H1 (cell line): ENCODE data around the gene LPP. TPM values are rescaled to one million over a fixed set of nuclear protein-coding genes. Genes with fewer than 3 reads are reported as not detected.

ENCODE experiments used
- CTCF ChIA-PET: fragments of 300-600 bp; sonication (Branson Sonifier 250); formaldehyde crosslinking; loops from one replicate; lab custom pipeline; 2021; ENCODE audit not compliant: partially characterized antibody; lab: Charles Lee
- POLR2A ChIA-PET: fragments of 300-600 bp; sonication (Branson Sonifier 250); formaldehyde crosslinking; loops from one replicate; lab custom pipeline; 2021; ENCODE audit warnings: inconsistent platforms; ENCODE audit not compliant: partially characterized antibody; lab: Charles Lee
- DNase-seq, 2 experiments: peaks; one replicate each; pipeline versions ENCODE4 v3.0.0 to v3.0.0-alpha.2; 2010 to 2022; ENCODE audit warnings: low spot score in 2 of 2, low read depth in 1 of 2, mixed read lengths in 1 of 2
- FAIRE-seq: peaks from 2 replicates; lab custom pipeline; 2011; peaks lifted over from hg19 to GRCh38; lab: Jason Lieb, UNC
- H2AFZ ChIP-seq: 2 replicates; pipeline ENCODE4 v1.8.1; 2012; ENCODE audit warnings: low read length, inconsistent platforms
- H2AK5ac ChIP-seq: 2 replicates; pipeline ENCODE4 v1.6.1; 2013; ENCODE audit warnings: low read depth, low read length
- H2BK120ac ChIP-seq: replicated peaks from 2 replicates; pipeline ENCODE3; 2013; ENCODE audit warnings: low read depth, low read length, inconsistent platforms
- H2BK12ac ChIP-seq: 2 replicates; pipeline ENCODE4 v1.6.1; 2013; ENCODE audit warnings: low read depth, low read length
- H2BK15ac ChIP-seq: 2 replicates; pipeline ENCODE4 v1.6.1; 2013; ENCODE audit warnings: low read length
- H2BK20ac ChIP-seq: 2 replicates; pipeline ENCODE4 v1.6.1; 2013; ENCODE audit warnings: low read length
- H2BK5ac ChIP-seq: 2 replicates; pipeline ENCODE4 v1.6.1; 2013; ENCODE audit warnings: low read depth, low read length
- H3K14ac ChIP-seq: 2 replicates; pipeline ENCODE4 v1.6.1; 2013; ENCODE audit warnings: inconsistent platforms; ENCODE audit not compliant: insufficient read length
- H3K18ac ChIP-seq: 2 replicates; pipeline ENCODE4 v1.6.1; 2013; ENCODE audit warnings: low read length; ENCODE audit errors: extremely low read depth
- H3K23ac ChIP-seq: 2 replicates; pipeline ENCODE4 v1.6.1; 2013; ENCODE audit warnings: inconsistent platforms; ENCODE audit not compliant: insufficient read length
- H3K23me2 ChIP-seq: 2 replicates; pipeline ENCODE4 v1.6.1; 2013; ENCODE audit warnings: low read depth, low read length
- H3K27ac ChIP-seq: 2 replicates; pipeline ENCODE4 v1.6.1; 2011; ENCODE audit warnings: low read depth, low read length, inconsistent platforms
- H3K27me3 ChIP-seq, 4 experiments: replicated peaks in 1 of 4; 1 replicate in 1 of 4; 2 replicates in 3 of 4; pipeline versions ENCODE4 v1.6.1 to v1.8.1; 2011 to 2013; ENCODE audit warnings: low read length in 3 of 4, mild to moderate bottlenecking in 3 of 4, inconsistent platforms in 2 of 4, mixed read lengths in 2 of 4, moderate library complexity in 1 of 4; ENCODE audit not compliant: control insufficient read depth in 3 of 4, insufficient read depth in 3 of 4; ENCODE audit errors: extremely low read depth in 1 of 4
- H3K36me3 ChIP-seq, 4 experiments: 2 replicates each; pipeline versions ENCODE4 v1.6.1 to v1.8.1; 2011 to 2013; ENCODE audit warnings: mild to moderate bottlenecking in 4 of 4, low read length in 3 of 4, moderate library complexity in 2 of 4, control low read depth in 1 of 4, inconsistent platforms in 1 of 4; ENCODE audit not compliant: insufficient read depth in 4 of 4, control insufficient read depth in 2 of 4
- H3K4ac ChIP-seq: replicated peaks from 2 replicates; pipeline ENCODE3; 2013; ENCODE audit warnings: low read length, low read depth, mixed read lengths, inconsistent platforms; ENCODE audit not compliant: insufficient read length
- H3K4me1 ChIP-seq, 4 experiments: replicated peaks in 1 of 4; 1 replicate in 1 of 4; 2 replicates in 3 of 4; pipeline versions ENCODE4 v1.6.1 to v1.8.1; 2011 to 2013; ENCODE audit warnings: low read length in 3 of 4, inconsistent platforms in 2 of 4, mixed read lengths in 1 of 4; ENCODE audit not compliant: insufficient read depth in 4 of 4, control insufficient read depth in 3 of 4
- H3K4me2 ChIP-seq, 2 experiments: 2 replicates each; pipeline versions ENCODE4 v1.6.1 to v1.8.1; 2011 to 2013; ENCODE audit warnings: low read depth in 2 of 2, low read length in 2 of 2, control low read depth in 1 of 2, inconsistent platforms in 1 of 2, mild to moderate bottlenecking in 1 of 2; ENCODE audit not compliant: insufficient read depth in 1 of 2
- H3K4me3 ChIP-seq, 4 experiments: fragments of 200-600, 300-600 bp in 1 of 4; sonication (generic), shearing (Covaris generic), sonication (Bioruptor Twin) in 1 of 4; 2 replicates each; pipeline versions ENCODE4 v1.5.1 to v1.8.1; 2011 to 2016; ENCODE audit warnings: low read length in 4 of 4, low read depth in 3 of 4, control low read depth in 2 of 4, inconsistent platforms in 2 of 4, mild to moderate bottlenecking in 2 of 4, mixed read lengths in 1 of 4, moderate library complexity in 1 of 4; ENCODE audit not compliant: insufficient read depth in 2 of 4; ENCODE audit errors: extremely low read depth in 1 of 4
- H3K56ac ChIP-seq: replicated peaks from 2 replicates; pipeline ENCODE3; 2013; ENCODE audit warnings: low read depth, mild to moderate bottlenecking, mixed read lengths, low read length, inconsistent platforms; ENCODE audit not compliant: insufficient read length
- H3K79me1 ChIP-seq: 2 replicates; pipeline ENCODE4 v1.6.1; 2013; ENCODE audit warnings: low read depth, low read length, control low read depth
- H3K79me2 ChIP-seq, 2 experiments: 2 replicates each; pipeline versions ENCODE4 v1.6.1 to v1.8.1; 2012 to 2013; ENCODE audit warnings: low read length in 2 of 2, mild to moderate bottlenecking in 2 of 2, inconsistent platforms in 1 of 2; ENCODE audit not compliant: insufficient read depth in 2 of 2, control insufficient read depth in 1 of 2
- H3K9ac ChIP-seq, 4 experiments: replicated peaks in 1 of 4; 1 replicate in 1 of 4; 2 replicates in 3 of 4; pipeline versions ENCODE4 v1.6.1 to v1.8.1; 2011 to 2013; ENCODE audit warnings: low read depth in 3 of 4, low read length in 3 of 4, control low read depth in 2 of 4, mild to moderate bottlenecking in 2 of 4, moderate library complexity in 2 of 4, inconsistent platforms in 1 of 4; ENCODE audit errors: extremely low read depth in 1 of 4
- H3K9me3 ChIP-seq, 2 experiments: 2 replicates each; pipeline versions ENCODE4 v1.6.1 to v1.8.1; 2012 to 2013; ENCODE audit warnings: mild to moderate bottlenecking in 2 of 2, moderate library complexity in 2 of 2, control low read depth in 1 of 2, inconsistent platforms in 1 of 2, low read depth in 1 of 2, low read length in 1 of 2, mixed read lengths in 1 of 2; ENCODE audit not compliant: insufficient read depth in 2 of 2
- H4K20me1 ChIP-seq, 2 experiments: replicated peaks in 1 of 2; 2 replicates each; pipeline versions ENCODE3 to v1.8.1; 2011 to 2013; ENCODE audit warnings: inconsistent platforms in 2 of 2, low read length in 2 of 2, mild to moderate bottlenecking in 1 of 2; ENCODE audit not compliant: insufficient read depth in 2 of 2, control insufficient read depth in 1 of 2
- H4K5ac ChIP-seq: 2 replicates; pipeline ENCODE4 v1.6.1; 2013; ENCODE audit warnings: low read length, low read depth, mixed read lengths, inconsistent platforms; ENCODE audit not compliant: insufficient read length
- H4K8ac ChIP-seq: 2 replicates; pipeline ENCODE4 v1.8.0; 2013; ENCODE audit warnings: mild to moderate bottlenecking, moderate library complexity, low read length, inconsistent platforms; ENCODE audit not compliant: insufficient read depth; ENCODE audit errors: extremely low read depth
- H4K91ac ChIP-seq: replicated peaks from 2 replicates; pipeline ENCODE3; 2013; ENCODE audit warnings: low read length, mixed read lengths, inconsistent platforms; ENCODE audit not compliant: insufficient read length
- CBX8 ChIP-seq: fragments of 300-800, 300-1000 bp; sonication (generic); IDR thresholded peaks from 2 replicates; pipeline ENCODE4 v1.7.1; 2016; ENCODE audit warnings: low read depth, low read length, borderline replicate concordance
- CEBPB ChIP-seq: IDR thresholded peaks from 2 replicates; pipeline ENCODE4 v1.6.1; 2012; ENCODE audit warnings: low read depth, low read length
- CHD1 ChIP-seq: IDR thresholded peaks from 2 replicates; pipeline ENCODE4 v1.6.1; 2012; ENCODE audit warnings: low read depth, low read length, improper control_type of control experiment
- CHD2 ChIP-seq: IDR thresholded peaks from 2 replicates; pipeline ENCODE4 v1.6.1; 2012; ENCODE audit warnings: low read length, improper control_type of control experiment
- CTBP2 ChIP-seq: IDR thresholded peaks from 2 replicates; pipeline ENCODE4 v1.7.0; 2011; ENCODE audit warnings: borderline replicate concordance, mild to moderate bottlenecking, moderate library complexity, mixed read lengths, low read length; ENCODE audit not compliant: insufficient read depth, insufficient read length
- EP300 ChIP-seq, 2 experiments: IDR thresholded peaks; 1 replicate in 1 of 2; 2 replicates in 1 of 2; pipeline ENCODE4 v1.6.1; 2011 to 2012; ENCODE audit warnings: low read depth in 2 of 2, low read length in 2 of 2, mild to moderate bottlenecking in 2 of 2, borderline replicate concordance in 1 of 2, inconsistent platforms in 1 of 2, moderate library complexity in 1 of 2
- GABPA ChIP-seq: IDR thresholded peaks from 2 replicates; pipeline ENCODE4 v1.6.1; 2011; ENCODE audit warnings: mild to moderate bottlenecking, low read length, moderate library complexity, borderline replicate concordance; ENCODE audit not compliant: insufficient read depth
- JUN ChIP-seq: IDR thresholded peaks from 2 replicates; pipeline ENCODE4 v1.6.1; 2011; ENCODE audit warnings: low read depth, mild to moderate bottlenecking, improper control_type of control experiment, low read length
- JUND ChIP-seq: IDR thresholded peaks from 2 replicates; pipeline ENCODE4 v1.6.1; 2011; ENCODE audit warnings: mild to moderate bottlenecking, improper control_type of control experiment, low read length
- MAFK ChIP-seq: IDR thresholded peaks from 2 replicates; pipeline ENCODE4 v1.6.1; 2012; ENCODE audit warnings: low read depth, mild to moderate bottlenecking, improper control_type of control experiment, low read length
- RNF2 ChIP-seq: fragments of 200-900, 300-1000 bp; sonication (generic); IDR thresholded peaks from 2 replicates; pipeline ENCODE4 v1.7.1; 2016; ENCODE audit warnings: borderline replicate concordance, low read depth, mild to moderate bottlenecking, antibody characterized with exemption, low read length; ENCODE audit not compliant: poor library complexity, severe bottlenecking; ENCODE audit errors: missing control alignments
- SP2 ChIP-seq: IDR thresholded peaks from 2 replicates; pipeline ENCODE4 v1.6.1; 2012; ENCODE audit warnings: mild to moderate bottlenecking, low read length, inconsistent platforms
- TAF1 ChIP-seq: IDR thresholded peaks from 2 replicates; pipeline ENCODE4 v1.6.1; 2011; ENCODE audit warnings: mild to moderate bottlenecking, low read depth, low read length
- YY1 ChIP-seq: IDR thresholded peaks from 2 replicates; pipeline ENCODE4 v1.6.1; 2011; ENCODE audit warnings: low read depth, mild to moderate bottlenecking, low read length
- WGBS, 2 experiments: shearing (Covaris generic) in 1 of 2; methylation state at CpG; one replicate each; pipeline versions ENCODE4 v1.1.6 to v1.1.7; 2013 to 2015; ENCODE audit warnings: low lambda C conversion rate in 2 of 2, mixed read lengths in 2 of 2, inconsistent platforms in 1 of 2, low coverage in 1 of 2, missing lambda C conversion rate in 1 of 2; ENCODE audit not compliant: insufficient replicate concordance in 2 of 2, insufficient coverage in 1 of 2, insufficient read length in 1 of 2; ENCODE audit errors: extremely low coverage in 1 of 2, missing lambda C conversion rate in 1 of 2; 5-methylcytosine and 5-hydroxymethylcytosine counted together
- polyA plus RNA-seq, 7 experiments: library from polyadenylated mRNA; depleted of rRNA in 3 of 7; stranded (reverse) in 5 of 7; unstranded in 2 of 7; fragments of >200 nt in 5 of 7; fragments of 200-250 nt in 2 of 7; gene quantifications; 1 replicate in 5 of 7; 2 replicates in 1 of 7; 4 replicates in 1 of 7; pipeline versions ENCODE4 v1.2.1 to v1.2.3, GENCODE V29; 2011 to 2013; ENCODE audit warnings: missing spikeins in 2 of 7, mixed read lengths in 2 of 7
- total RNA-seq: library from RNA; stranded (reverse); fragmentation: NEBNext Ultra II Directional; extraction: Animal tissue kit (Norgen Biotek cat#: 25700); gene quantifications from 2 replicates; pipeline ENCODE4 v1.2.1, GENCODE V29; 2021

Gene LPP
- total and polyA plus RNA-seq, 2 of the 8 experiments (the other 6 are each of a cell fraction or from before 2014, with no cell fraction given): 10.0 to 53.3 TPM

- DNase-seq (no peak), FAIRE-seq (no peak)
- H3K27ac ChIP-seq: no peak overlapping the region
- no peaks in the 10 kb centered on the region for H3K79me1 ChIP-seq
- H3K79me2 ChIP-seq: no peaks in the 10 kb centered on the region
- WGBS, 2 experiments: 90% methylated on average over 5 of the region's 5 CpGs; no CpG with 5 or more reads in 1 of the 2 experiments
- H3K9me3 ChIP-seq: no peaks in the 10 kb centered on the region
- no peak overlapping the region for H3K4ac ChIP-seq
- H4K20me1 ChIP-seq: no peaks in the 10 kb centered on the region
- no peak overlapping the region for H3K9ac ChIP-seq
- no peak overlapping the region for H2BK5ac ChIP-seq
- H3K14ac ChIP-seq: no peak overlapping the region
- POLR2A ChIA-PET: interaction anchor here (0.7 kb wide), 1 partner anchor 392 kb away, joined by 3 read pairs; no protein-coding TSS in a partner anchor
- no peak overlapping the region for H4K5ac ChIP-seq
- no peak overlapping the region for H3K4me2 ChIP-seq
- CTCF ChIA-PET: interaction anchor here (0.8 to 4.0 kb wide), 3 partner anchors 10 to 834 kb away, joined by 3 to 17 read pairs (median 3); no protein-coding TSS in a partner anchor
- no peaks in the 10 kb centered on the region for H3K27me3 ChIP-seq
- no peak overlapping the region for H2BK20ac ChIP-seq
- H4K8ac ChIP-seq: no peak overlapping the region
- H4K91ac ChIP-seq: no peak overlapping the region
- H3K18ac ChIP-seq: no peak overlapping the region
- no peak overlapping the region for H2BK15ac ChIP-seq
- H3K56ac ChIP-seq: no peak overlapping the region
- H2AFZ ChIP-seq: no peak overlapping the region
- no peak overlapping the region for H3K23ac ChIP-seq
- H2BK12ac ChIP-seq: no peak overlapping the region
- H2BK120ac ChIP-seq: no peak overlapping the region
- H2AK5ac ChIP-seq: no peak overlapping the region
- no peak overlapping the region for H3K4me3 ChIP-seq
- no peaks in the 10 kb centered on the region for H3K36me3 ChIP-seq
- H3K4me1 ChIP-seq: no peaks in the 10 kb centered on the region
- H3K23me2 ChIP-seq: no peaks in the 10 kb centered on the region
- no peak for TF ChIP-seq EP300 (IDR thresholded peaks at IDR 0.05; ENCODE audit: borderline replicate concordance in 1 of 2, low read depth in 2 of 2, low read length in 2 of 2)
- TF ChIP-seq CTBP2: no peak
- TF ChIP-seq CHD2: no peak
- TF ChIP-seq CEBPB: no peak
- no peak for TF ChIP-seq YY1
- no peak for TF ChIP-seq CHD1
- no peak for TF ChIP-seq JUN
- no peak for TF ChIP-seq GABPA
- no peak for TF ChIP-seq JUND
- no peak for TF ChIP-seq SP2
- TF ChIP-seq RNF2: no peak
- TF ChIP-seq TAF1: no peak
- no peak for TF ChIP-seq CBX8
- no peak for TF ChIP-seq MAFK
Observed at GRCh38 chr3:188574885-188575284, 420.9 kb downstream of the LPP start.
